HCT116 (cell line): Measurements from ENCODE around the gene SMIM10L2A. TPM values are rescaled to one million over a fixed set of nuclear protein-coding genes. Genes with fewer than 3 reads are reported as not detected.

Experiments used
- total RNA-seq: library from RNA; stranded (reverse); gene quantifications from one replicate; pipeline ENCODE4 v1.2.1, GENCODE V29; 2021; ENCODE audit not compliant: unreplicated experiment

SMIM10L2A gene
- total RNA-seq, 1 experiment from 2014 or later = 1.5 TPM

Other genes starting within 250 kb of the SMIM10L2A start
- gene ETDA, start 169.9 kb upstream of the SMIM10L2A start, total RNA-seq = not detected
- gene ETDC, start 112.5 kb upstream of the SMIM10L2A start, total RNA-seq = not detected
- 4.4 TPM for gene ZNF75D, start 77.8 kb upstream of the SMIM10L2A start, total RNA-seq
- gene ZNF449, start 77.1 kb upstream of the SMIM10L2A start, total RNA-seq = 4.7 TPM
- gene INTS6L, start 98.7 kb downstream of the SMIM10L2A start, total RNA-seq = 3.6 TPM